Activated CD8-positive, alpha-beta memory T cell treated with anti-CD3 and anti-CD28 coated beads, Interleukin-2, amount 10 ng/mL, durations not matched to agents 7 days and 5 days (primary cell): ENCODE measurements around the gene ABHD5. TPM values are rescaled to one million over a fixed set of nuclear protein-coding genes. Genes with fewer than 3 reads are reported as not detected.

Experiments
- ATAC-seq: fragments of 150-1000 bp; cut with Tn5 transposase; one replicate; pipeline ENCODE4 v1.10.0; 2021; ENCODE audit warnings: moderate library complexity
- CTCF ChIA-PET: fragments of 350-600 bp; sonication (Branson Sonifier 250); formaldehyde crosslinking; loops from one replicate; lab custom pipeline; 2021; ENCODE audit warnings: antibody characterized with exemption; lab: Charles Lee
- DNase-seq: peaks from one replicate; pipeline ENCODE4 v3.0.0-alpha.2; 2020
- H3K27ac Mint-ChIP-seq: one replicate; pipeline ENCODE4 v1.8.0; 2021; ENCODE audit warnings: mild to moderate bottlenecking, mixed read lengths
- H3K27me3 Mint-ChIP-seq: one replicate; pipeline ENCODE4 v1.8.0; 2021; ENCODE audit warnings: mixed read lengths
- H3K36me3 Mint-ChIP-seq: one replicate; pipeline ENCODE4 v1.8.0; 2021; ENCODE audit warnings: mild to moderate bottlenecking, mixed read lengths
- H3K4me1 Mint-ChIP-seq: one replicate; pipeline ENCODE4 v1.8.0; 2021; ENCODE audit warnings: mixed read lengths
- H3K4me3 Mint-ChIP-seq: one replicate; pipeline ENCODE4 v1.8.0; 2021; ENCODE audit warnings: mild to moderate bottlenecking, moderate library complexity, mixed read lengths
- H3K9me3 Mint-ChIP-seq: one replicate; pipeline ENCODE4 v1.8.0; 2022; ENCODE audit warnings: low read depth, mixed read lengths
- total RNA-seq, 2 experiments: library from RNA; stranded (reverse); gene quantifications; one replicate each; pipeline ENCODE4 v1.2.3, GENCODE V29; 2021

ABHD5 gene
- total RNA-seq, 2 experiments from 2014 or later = 12.9 to 16.5 TPM

DNA sequence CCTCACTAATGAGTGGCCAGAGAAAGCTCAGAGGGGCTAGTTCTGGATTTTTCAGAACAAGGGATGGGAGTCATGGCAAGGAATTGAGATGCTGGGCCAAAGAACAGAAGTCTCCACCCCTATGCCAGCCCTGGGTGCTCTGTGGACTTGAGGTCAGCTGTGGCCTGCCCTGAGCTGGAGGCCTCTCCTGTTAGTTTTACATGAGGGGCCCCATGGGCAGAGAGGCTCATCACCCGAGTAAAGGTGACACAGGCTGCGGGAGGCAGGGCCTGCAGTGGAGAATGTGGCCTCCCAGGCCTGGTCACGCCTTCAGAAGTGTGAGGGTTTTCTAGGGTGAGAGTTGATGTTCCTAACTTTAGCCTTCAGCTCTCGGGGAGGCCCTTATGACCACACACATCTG, 44.9 kb downstream of the ABHD5 start:
- Mint-ChIP-seq H3K27me3 (no peaks in the 10 kb centered on the region), H3K27ac (no peak overlapping the region), H3K9me3 (no peaks in the 10 kb centered on the region), H3K4me1 (no peaks in the 10 kb centered on the region), H3K36me3 (no peaks in the 10 kb centered on the region), H3K4me3 (no peak overlapping the region)
- DNase-seq (no peak), ATAC-seq (no peak)
- CTCF ChIA-PET = no interaction called here

DNA sequence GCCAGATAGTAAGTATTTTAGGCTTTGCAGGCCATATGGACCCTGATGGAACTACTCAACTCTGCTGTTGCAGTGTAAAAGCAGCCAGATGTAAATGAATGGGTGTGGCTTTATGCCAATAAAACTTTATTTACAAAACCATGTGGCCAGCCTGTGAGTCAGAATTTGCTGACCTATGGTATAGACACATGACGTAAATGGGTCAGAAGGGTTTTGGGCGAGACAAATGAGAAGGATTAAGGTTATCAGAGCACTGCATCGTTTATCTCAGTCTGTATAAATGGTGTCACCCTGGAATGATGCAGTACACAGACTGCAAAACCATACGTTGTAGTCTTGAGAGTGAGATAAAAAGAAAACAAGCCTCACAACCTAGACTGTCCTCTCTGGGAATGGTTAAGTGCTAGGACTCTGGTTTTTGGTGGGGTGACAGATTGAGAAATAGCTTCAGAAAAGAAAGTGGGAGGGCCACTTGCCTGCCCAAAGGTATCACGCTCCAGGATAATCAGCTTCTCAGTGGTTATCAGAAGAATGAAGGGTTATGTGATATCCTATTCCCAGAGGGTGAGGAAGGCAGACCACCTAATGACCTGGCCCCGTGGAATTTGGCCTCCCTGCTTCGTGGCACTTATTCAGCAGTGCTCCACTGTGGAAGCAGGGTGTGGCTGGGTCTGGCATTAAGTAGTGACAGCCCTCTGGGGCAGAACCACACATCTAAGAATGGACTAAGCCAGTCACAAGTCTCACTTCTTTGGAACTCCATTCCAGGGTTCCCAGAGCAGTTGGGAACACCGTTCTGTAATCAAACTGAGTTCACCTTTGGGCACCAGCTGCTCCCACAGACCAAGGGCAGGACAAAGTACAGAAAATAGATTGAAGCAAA, 46.1 kb downstream of the ABHD5 start:
- Mint-ChIP-seq H3K4me1 (no peaks in the 10 kb centered on the region), H3K36me3 (no peaks in the 10 kb centered on the region), H3K9me3 (no peaks in the 10 kb centered on the region), H3K27me3 (peaks cover 5% of the 10 kb centered on the region), H3K27ac (no peak overlapping the region), H3K4me3 (no peak overlapping the region)
- ATAC-seq (no peak), DNase-seq (no peak)
- CTCF ChIA-PET = no interaction called here

DNA sequence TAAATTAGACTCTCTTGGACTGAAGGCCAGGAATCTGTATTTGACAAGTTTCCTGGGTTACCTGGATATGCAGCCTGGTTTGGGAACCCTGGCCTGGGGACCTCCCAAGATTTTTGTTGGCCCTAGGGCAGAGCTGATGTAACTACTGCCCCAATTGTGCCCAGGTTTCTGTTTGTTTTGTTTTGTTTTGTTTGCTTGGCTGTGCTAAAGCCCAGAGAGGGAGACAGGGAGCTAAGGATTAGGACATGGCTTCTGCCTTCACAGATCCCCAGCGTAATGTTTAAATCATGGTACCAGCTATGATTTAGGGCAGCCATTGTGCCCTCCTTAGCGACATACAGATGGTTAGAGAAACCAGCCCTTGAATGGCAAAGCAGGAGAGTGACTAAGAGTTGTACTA, 47.6 kb downstream of the ABHD5 start:
- no peaks in the 10 kb centered on the region for H3K4me1 Mint-ChIP-seq
- CTCF ChIA-PET = no interaction called here
- no peaks in the 10 kb centered on the region for H3K9me3 Mint-ChIP-seq
- H3K27me3 Mint-ChIP-seq = peaks cover 5% of the 10 kb centered on the region
- no peak for DNase-seq
- H3K27ac Mint-ChIP-seq = no peak overlapping the region
- no peak for ATAC-seq
- no peaks in the 10 kb centered on the region for H3K36me3 Mint-ChIP-seq
- no peak overlapping the region for H3K4me3 Mint-ChIP-seq

DNA sequence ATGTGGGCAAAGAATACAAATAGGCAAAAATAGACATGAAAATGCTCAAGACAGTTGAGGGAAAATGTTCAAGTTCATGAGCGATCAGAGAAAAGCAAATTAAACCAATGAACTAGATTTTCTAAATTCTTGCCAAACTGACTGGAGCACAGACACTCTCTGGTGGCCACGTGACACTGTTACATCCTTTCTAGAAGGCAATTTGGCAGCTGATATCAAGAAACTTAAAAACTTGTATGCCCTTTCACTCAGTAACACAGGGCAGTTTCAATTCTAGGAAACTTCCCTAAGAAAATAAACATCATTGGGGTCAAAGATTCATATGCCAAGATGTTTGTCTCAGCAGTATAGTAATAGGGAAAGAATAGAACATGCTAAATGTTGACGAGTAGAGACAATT, 52.2 kb downstream of the ABHD5 start:
- H3K4me1 Mint-ChIP-seq = no peaks in the 10 kb centered on the region
- H3K27me3 Mint-ChIP-seq = peaks cover 5% of the 10 kb centered on the region
- ATAC-seq = no peak
- no peaks in the 10 kb centered on the region for H3K9me3 Mint-ChIP-seq
- H3K36me3 Mint-ChIP-seq = no peaks in the 10 kb centered on the region
- DNase-seq = no peak
- H3K27ac Mint-ChIP-seq = no peak overlapping the region
- CTCF ChIA-PET = no interaction called here
- no peak overlapping the region for H3K4me3 Mint-ChIP-seq

DNA sequence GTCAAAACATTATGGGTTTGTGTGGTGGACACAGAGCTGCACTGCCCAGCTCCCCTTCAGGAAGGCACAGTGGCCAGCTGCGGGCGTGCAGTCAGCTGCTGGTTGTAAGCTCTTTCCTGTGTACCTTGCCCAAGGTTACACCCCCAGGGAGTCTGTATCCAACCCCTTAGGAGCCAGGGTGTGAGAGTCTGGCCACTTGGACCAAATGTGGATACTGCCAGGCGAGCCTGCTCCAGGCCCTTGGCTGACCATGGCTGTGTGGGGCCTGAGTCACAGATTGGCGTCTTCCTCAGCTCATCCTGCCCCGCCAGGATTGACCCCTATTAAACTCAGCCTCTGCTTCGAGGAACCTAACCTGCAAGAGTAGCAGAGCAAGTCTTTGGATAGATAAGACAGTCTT, 56.9 kb downstream of the ABHD5 start:
- DNase-seq = peak; percentile 19
- ATAC-seq = no peak
- Mint-ChIP-seq H3K36me3 (no peaks in the 10 kb centered on the region), H3K27me3 (no peaks in the 10 kb centered on the region), H3K4me3 (no peak overlapping the region), H3K27ac (no peak overlapping the region), H3K4me1 (no peaks in the 10 kb centered on the region), H3K9me3 (no peaks in the 10 kb centered on the region)
- CTCF ChIA-PET = no interaction called here

DNA sequence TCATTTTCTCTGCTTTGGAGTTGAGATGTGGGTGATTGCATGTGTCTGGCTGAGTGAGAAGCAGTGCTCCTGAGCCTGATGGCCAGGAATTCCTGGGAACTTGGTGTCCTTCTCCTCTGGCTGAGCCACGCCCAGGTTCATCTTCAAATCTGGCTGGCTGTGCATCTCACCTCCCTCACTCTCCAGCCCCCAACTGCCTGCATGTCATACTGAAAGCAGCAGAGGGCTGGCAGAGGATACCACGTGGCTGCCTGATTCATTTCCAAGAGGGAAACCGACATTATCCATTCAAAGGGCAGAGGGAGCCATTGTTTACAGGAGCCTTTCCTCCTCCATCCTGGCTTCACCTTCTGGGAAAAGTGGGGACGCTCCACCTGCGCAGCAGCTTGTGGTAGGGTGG, 57.4 kb downstream of the ABHD5 start:
- H3K27ac Mint-ChIP-seq = no peak overlapping the region
- CTCF ChIA-PET = no interaction called here
- no peaks in the 10 kb centered on the region for H3K27me3 Mint-ChIP-seq

DNA sequence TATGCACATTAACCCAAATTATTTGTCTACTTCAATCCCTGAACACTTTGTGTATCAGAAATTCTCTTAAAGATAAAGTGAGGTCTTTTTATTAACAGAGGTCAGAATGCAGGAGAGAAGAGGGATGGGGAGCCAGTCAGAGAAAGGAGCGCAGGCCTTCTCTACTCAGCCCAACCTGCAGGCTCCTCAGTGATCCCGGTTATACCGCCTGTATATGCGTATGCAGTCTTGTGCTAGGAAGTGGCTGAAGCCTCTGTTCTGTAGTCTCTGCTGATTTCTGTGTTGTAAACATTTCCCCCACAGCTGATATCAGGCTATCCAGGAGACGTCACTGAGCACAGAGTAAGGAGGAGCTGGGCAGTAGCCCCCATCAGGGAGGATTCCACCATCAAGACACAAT, 57.9 kb downstream of the ABHD5 start:
- DNase-seq (no peak), ATAC-seq (no peak)
- CTCF ChIA-PET = no interaction called here
- Mint-ChIP-seq H3K4me3 (no peak overlapping the region), H3K27ac (no peak overlapping the region), H3K27me3 (no peaks in the 10 kb centered on the region), H3K4me1 (no peaks in the 10 kb centered on the region), H3K9me3 (no peaks in the 10 kb centered on the region), H3K36me3 (no peaks in the 10 kb centered on the region)

More for the DNA sequence above, 57.4 kb downstream of the ABHD5 start:
- ATAC-seq (no peak), DNase-seq (no peak)
- no peak overlapping the region for H3K4me3 Mint-ChIP-seq
- H3K4me1 Mint-ChIP-seq = no peaks in the 10 kb centered on the region
- no peaks in the 10 kb centered on the region for H3K9me3 Mint-ChIP-seq
- H3K36me3 Mint-ChIP-seq = no peaks in the 10 kb centered on the region

DNA sequence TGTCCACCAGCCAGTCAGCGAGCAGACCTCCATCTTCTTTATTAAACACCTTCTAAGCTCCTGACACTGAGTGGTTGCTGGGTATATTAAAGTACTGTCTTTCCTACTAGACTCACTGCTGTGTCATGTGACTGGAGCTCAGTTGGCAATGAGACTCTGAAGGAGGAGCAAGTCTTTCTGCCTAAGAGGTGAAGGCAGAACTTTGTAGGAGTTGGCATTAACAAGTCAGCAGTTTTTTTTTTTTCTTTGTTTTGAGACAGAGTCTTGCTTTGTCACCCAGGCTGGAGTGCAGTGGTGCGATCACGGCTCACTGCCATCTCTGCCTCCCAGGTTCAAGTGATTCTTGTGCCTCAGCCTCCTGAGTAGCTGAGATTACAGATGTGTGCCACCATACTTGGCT, 62.2 kb downstream of the ABHD5 start:
- H3K27ac Mint-ChIP-seq = no peak overlapping the region
- ATAC-seq = no peak
- peaks cover 7% of the 10 kb centered on the region for H3K4me1 Mint-ChIP-seq
- H3K27me3 Mint-ChIP-seq = no peaks in the 10 kb centered on the region
- H3K36me3 Mint-ChIP-seq = no peaks in the 10 kb centered on the region
- no peaks in the 10 kb centered on the region for H3K9me3 Mint-ChIP-seq
- DNase-seq = no peak
- CTCF ChIA-PET = no interaction called here
- H3K4me3 Mint-ChIP-seq = no peak overlapping the region

DNA sequence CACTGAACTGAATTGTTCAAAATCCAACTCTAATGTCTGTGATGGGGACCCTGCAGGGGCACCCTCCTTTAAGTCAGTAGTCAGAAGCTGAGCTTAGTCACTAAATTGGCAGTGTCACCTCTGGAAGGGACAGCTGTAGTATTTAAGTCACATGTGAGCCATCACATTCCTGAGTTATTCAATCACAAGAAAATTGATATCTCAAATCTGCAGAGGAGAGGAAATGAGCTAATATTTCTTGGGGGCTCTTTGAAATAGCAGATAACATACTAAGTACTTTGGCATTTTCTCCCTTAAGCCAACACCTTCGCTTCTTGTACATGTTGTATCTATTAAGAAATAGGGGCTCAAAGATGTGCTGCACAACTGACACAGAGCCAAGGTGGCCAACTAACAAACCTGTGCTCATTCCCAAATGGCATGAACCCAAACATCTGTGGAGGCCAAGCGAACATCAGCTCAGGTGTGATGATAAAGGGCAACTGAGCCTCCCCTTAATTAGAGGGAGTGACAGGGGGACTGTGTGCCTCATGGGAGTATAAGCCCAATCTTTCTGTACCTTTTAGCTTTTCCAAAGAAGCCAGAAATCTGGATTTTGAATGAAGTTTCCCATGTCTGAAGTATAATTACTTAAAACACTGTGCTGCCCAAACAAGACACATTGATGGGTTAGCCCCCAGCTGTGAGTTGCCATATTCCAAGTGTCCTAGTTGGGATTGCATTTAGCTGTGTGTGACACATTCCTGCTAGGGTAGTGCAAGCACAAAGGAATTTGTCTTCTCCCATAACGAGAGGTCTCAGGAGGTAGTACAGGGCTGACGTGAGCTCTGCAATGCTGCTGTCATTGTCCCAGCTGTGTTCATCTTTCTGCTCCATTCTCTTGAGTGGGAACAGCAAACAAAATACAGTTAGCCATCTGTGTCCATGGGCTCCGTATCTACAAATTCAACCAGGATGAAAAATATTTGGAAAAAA, 63.3 kb downstream of the ABHD5 start:
- H3K9me3 Mint-ChIP-seq = no peaks in the 10 kb centered on the region
- peaks cover 7% of the 10 kb centered on the region for H3K4me1 Mint-ChIP-seq
- ATAC-seq (no peak), DNase-seq (no peak)
- peaks cover 4% of the 10 kb centered on the region for H3K27me3 Mint-ChIP-seq
- H3K27ac Mint-ChIP-seq = no peak overlapping the region
- CTCF ChIA-PET = interaction anchor here (1.1 kb wide), 1 partner anchor 15 kb away, joined by 3 read pairs; no protein-coding TSS in a partner anchor
- H3K36me3 Mint-ChIP-seq = no peaks in the 10 kb centered on the region
- H3K4me3 Mint-ChIP-seq = no peak overlapping the region

DNA sequence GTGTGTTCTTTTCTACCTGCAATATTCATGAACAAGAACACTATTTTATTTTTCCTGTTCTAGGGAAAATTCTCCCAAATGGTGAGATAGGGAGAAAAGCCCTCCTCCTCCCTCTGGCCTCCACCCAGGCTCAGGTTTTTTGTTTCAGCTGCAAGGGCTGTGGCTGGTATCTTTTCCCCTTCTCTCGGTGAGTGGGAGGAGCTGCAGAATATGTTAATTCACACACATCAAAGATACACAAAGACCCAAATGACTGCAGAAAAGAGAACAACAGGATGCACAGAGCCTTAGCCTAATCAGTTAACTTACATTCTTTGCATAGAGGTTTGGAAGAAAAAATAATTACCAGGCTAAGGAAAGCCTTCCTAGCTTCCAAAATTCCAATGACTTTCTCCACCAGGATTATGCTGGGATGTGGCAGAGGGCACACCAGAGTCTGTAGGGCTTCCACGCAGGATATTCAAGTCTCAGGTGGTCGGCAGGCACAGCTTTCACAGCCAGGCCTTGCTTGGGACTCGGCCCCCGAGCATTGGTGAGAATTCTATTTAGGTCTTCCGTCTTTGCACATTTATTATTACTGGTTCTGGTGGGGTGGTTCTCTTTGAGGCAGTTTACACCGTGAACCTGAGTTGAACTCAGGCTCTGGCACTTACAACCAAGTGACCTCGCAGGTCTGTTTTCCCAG, 64.9 kb downstream of the ABHD5 start:
- Mint-ChIP-seq H3K27me3 (peaks cover 4% of the 10 kb centered on the region), H3K4me3 (no peak overlapping the region), H3K27ac (no peak overlapping the region), H3K36me3 (no peaks in the 10 kb centered on the region), H3K9me3 (no peaks in the 10 kb centered on the region), H3K4me1 (peaks cover 7% of the 10 kb centered on the region)
- peak; percentile 47 for ATAC-seq
- CTCF ChIA-PET = interaction anchor here (2.8 kb wide), 1 partner anchor 14 kb away, joined by 9 read pairs; no protein-coding TSS in a partner anchor
- no peak for DNase-seq

DNA sequence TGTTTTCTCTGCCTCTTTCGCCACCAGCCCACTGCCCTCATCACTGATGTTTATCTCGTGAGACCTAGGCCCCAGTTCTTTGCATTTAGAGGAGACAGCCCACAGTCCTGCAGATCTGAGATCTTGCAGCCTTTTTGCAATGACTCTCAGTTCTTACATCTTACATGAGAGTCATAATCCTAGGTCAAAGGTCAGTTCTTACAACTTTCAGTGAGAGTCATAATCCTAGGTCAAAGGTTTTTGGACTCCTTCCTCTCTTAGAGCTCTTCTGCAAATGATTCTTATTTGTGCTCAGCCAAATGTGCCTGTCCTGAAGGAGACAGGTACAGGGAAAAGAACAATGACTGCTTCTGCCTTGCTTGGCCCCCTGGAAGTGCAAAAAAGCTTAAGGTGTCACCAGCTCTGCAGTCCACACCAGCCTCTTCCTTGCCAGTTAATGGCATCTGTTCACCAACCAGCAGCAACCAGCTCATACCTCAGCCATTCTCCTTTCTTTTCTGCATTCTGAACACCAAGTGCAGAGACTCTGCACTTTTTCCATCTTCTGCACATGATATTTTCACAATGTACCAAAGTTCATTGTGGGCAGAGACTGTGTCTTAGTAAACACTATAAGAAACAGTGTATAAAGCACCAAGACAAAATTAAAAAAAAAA, 67.1 kb downstream of the ABHD5 start:
- DNase-seq = no peak
- Mint-ChIP-seq H3K4me3 (no peak overlapping the region), H3K36me3 (no peaks in the 10 kb centered on the region), H3K4me1 (peaks cover 10% of the 10 kb centered on the region), H3K27me3 (peaks cover 4% of the 10 kb centered on the region), H3K9me3 (no peaks in the 10 kb centered on the region), H3K27ac (no peak overlapping the region)
- CTCF ChIA-PET = interaction anchor here (2.8 kb wide), 1 partner anchor 11 kb away, joined by 9 read pairs; no protein-coding TSS in a partner anchor
- no peak for ATAC-seq

DNA sequence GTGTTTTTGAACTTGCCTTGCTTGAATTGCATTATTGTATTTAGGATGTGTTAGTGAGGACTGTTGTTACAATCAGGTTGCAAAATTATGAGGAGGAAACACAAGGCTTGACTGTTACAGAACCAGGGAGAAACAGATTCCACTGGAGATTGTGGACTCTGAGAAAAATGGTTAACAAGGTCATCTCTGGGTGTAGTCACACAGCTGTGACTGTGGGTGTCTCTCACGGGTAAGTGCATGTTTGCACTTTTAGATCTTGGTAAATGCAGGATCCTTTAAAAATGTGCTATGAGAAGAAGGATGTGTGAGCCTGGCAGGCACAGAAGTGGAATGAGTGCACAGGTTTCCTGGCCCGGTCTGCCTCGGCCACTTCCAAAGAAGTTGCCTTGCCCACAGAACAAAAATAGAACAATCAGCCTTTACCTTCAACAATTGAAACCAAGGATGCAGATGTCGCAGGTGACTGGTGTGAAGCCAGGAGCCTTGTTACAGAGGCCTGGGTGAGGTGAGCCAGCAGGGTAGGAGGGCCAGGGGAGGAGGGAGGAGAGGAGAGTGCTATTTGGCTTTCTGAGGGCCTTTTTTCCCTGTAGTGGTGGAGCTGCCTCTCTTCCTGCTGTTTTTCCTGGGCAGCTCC, 68.0 kb downstream of the ABHD5 start:
- Mint-ChIP-seq H3K27ac (no peak overlapping the region), H3K27me3 (peaks cover 4% of the 10 kb centered on the region), H3K4me1 (peaks cover 10% of the 10 kb centered on the region), H3K4me3 (no peak overlapping the region), H3K9me3 (no peaks in the 10 kb centered on the region), H3K36me3 (no peaks in the 10 kb centered on the region)
- DNase-seq (no peak), ATAC-seq (no peak)
- CTCF ChIA-PET = no interaction called here
